Fibroblast of skin of scalp (primary cell): ENCODE measurements around the gene PRR3. TPM values are rescaled to one million over a fixed set of nuclear protein-coding genes. Genes with fewer than 3 reads are reported as not detected.
A peak's percentile ranks its signal among the peaks of the same experiment; 100 is the strongest.
"Not testable (repeated sequence)": the region's sequence is repeated elsewhere in the genome, so short reads cannot be mapped to it uniquely, and the experiment has no call there.

Experiments
- DNase-seq: peaks from one replicate; pipeline ENCODE4 v3.0.0-alpha.2; 2013
- polyA plus RNA-seq, 2 experiments: library from polyadenylated mRNA; unstranded; fragments of 120-200 nt; gene quantifications; one replicate each; pipeline ENCODE4 v1.2.1, GENCODE V29; 2013; ENCODE audit not compliant: insufficient read length in 2 of 2

The PRR3 gene, protein sequence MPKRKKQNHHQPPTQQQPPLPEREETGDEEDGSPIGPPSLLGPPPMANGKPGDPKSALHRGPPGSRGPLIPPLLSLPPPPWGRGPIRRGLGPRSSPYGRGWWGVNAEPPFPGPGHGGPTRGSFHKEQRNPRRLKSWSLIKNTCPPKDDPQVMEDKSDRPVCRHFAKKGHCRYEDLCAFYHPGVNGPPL
- polyA plus RNA-seq (2013, experiment 1 of 2; ENCODE audit: insufficient read length): 16.4 TPM
- polyA plus RNA-seq (2013, experiment 2 of 2; ENCODE audit: insufficient read length): 16.4 TPM

DNA sequence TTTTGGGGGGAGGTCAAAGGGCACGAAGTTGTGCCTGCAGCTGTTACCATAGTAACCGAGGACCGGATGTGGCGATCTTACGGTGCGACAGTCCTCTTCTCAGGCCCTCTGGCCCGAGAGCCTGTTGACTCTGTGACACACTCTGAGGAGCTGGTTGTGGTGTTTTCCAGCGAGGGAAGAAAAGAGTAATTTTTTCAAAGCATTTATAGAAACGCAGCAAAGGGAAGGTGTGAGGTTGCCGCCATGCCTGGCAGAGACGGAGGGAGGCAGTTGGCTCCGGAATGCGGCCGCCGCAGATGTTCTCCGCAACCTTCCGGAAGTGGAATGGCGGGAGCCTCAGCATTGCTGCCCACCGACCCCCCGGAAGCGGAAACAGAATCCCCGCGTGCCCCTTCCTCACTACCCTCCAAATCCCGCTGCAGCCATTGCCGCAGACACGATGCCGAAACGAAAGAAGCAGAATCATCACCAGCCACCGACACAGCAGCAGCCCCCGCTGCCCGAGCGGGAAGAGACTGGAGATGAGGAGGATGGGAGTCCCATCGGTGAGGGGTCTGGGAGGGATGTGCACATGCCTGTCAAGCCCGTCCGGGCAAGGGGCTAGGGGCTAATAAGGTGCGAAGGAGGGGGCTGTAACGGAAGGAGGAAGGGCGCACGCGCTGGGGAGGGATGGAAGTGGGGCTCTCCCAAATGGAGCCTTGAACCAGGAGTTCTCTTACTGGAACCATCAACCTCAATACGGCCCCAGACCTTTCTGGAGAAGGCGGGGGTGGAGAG is at the start of gene PRR3:
TSS of gene PRR3 (plus strand) at position 390 of the 777 bp plus-strand sequence. CDS start at position 440, 50 bp downstream.
- peak; percentile 91 for DNase-seq

DNA sequence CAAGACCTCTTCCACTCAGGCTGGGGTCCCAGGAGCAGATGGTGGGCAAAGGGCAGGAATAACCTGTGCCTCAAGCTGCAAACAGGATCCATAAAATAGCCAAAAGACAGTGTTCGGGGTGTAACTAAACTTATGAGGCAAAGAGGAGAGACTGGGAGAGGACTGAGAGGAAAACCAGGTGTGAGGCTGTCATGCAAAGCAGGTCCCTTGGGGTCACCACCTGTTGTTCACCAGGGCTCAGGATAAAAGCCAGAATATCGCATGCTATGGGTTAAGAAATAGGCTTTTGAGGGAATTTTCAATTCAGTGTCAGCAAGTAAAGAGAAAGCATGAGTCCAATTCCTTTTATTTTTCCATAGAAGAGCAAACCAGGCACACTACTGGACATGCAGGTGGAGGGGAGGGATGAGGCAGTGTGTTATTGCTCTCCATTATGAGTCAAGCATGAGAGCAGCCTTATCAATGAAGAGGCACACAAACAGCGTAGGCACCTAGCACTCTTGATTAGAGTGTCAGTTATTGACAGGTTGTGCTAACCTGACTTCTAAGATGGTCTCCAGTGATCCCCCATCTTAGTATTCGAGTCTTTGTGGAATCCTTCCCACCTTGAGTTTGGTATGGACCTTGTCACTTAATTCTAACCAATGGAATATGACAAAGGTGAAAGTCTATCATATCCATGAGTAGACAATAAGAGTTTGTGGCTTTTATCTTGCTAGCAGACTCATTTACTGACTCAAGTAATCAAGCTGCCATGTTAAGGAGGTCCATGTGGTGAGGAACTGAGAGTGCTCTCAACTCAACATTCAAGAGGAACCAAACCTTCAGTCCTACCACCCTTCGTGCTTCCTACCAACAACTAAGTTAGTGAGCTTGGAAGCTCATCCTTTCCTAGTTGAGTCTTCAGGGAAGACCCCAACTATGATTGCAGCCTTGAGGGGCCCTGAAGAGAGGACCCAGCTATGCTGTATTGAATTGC is 49.0 kb upstream of the PRR3 start:
- no peak for DNase-seq

DNA sequence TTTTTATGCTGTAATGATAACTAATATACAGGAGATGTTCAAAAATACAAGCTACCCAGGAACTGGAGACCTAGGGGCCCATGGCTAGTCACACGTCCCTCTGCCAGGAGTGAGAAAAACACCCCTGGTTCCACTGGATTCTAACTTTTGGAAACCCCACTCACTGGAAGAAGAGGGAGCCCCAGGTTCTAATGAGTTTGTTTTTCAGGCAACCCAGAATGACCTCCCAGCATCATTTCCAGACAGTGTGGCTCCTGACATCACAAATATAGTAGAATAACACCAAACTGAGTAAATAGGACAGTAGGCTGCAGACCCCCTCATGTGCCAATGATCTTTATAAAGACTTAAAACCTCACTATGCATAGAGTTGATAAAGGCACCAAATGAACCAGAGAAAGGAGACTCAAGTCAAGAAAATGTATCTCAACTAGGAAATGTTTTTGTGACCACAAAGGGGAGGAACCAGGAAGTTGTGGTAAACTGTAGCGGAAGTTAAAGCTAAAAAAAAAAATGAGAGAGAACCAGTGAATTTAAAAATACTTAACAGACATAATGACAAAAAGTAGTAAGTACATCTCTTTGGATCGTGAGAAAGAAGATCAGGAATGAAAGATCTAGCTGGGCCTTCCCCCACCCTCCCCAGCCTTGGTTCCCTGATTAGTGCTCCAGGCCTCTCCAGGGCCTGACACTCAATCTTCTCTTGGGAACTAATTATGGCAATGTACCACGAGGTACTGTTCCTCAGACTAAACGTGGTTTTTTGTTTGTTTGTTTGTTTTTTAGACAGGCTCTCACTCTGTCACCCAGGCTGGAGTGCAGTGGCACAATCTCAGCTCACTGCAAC is 48.0 kb upstream of the PRR3 start:
- peak; percentile 43 for DNase-seq

DNA sequence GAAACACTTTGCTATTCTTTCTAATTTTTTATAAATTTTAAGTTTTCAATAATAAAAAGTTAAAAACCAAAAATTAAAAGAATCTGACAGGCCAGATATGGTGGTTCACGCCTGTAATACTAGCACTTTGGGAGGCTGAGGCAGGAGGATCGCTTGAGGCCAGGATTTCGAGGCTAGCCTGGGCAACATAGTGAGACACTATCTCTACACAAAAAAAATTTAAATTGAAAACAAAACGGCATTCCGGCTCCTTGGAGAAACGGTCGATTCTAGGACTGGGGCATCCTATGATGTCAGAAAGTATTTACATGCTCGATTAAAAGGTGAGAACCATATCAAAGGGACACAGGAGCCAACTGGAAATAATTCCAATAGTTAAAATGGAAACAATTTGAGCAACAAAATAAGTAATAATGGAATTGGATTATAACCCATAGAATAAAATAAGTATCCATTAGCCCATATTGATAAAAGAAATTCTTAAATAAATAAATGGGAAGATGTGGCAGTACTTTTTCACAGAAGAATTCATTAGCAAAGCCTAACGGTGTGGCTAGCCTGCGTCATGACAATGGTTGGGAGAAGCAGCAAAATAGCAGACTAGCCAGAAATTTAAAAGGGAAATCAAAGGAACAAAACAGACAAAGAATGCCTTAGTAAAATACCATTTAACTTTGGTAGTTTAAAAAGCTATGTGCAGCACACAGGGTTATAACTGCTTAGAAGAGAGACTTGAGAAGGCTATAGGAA is 46.5 kb upstream of the PRR3 start:
- no peak for DNase-seq

DNA sequence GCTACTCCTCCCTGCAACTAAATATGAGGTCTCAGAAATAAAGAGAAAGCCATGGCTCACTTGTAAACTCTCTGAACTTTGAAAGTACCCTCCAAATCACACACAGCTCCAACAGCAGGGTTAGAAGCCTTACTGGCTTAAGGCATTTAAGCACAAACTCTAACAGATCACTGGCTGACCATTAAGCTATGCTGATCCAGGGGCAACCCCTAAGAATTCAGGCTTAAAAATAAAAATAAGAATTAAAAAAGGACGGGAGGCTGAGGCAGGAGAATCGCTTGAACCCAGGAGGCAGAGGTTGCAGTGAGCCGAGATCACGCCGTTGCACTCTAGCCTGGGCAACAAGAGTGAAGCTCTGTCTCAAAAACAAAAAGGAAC is 45.9 kb upstream of the PRR3 start:
- DNase-seq: no peak

DNA sequence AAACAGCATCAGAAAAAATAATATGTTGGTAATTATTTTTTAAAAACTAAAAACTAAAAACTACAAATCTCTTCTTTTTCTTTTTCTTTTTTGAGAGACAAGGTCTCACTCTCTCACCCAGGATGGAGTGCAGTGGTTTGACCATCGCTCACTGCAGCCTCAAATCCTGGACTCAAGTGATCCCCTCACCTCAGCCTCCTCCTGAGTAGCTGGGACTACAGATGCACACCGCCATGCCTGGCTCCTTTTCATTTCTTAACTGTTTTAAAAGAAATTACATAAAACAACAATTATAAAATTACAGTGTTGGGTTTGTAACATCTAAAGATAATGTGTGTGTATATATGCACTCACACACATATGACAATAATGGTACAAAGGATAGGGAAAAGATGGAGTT is 43.6 kb upstream of the PRR3 start:
- no peak for DNase-seq

DNA sequence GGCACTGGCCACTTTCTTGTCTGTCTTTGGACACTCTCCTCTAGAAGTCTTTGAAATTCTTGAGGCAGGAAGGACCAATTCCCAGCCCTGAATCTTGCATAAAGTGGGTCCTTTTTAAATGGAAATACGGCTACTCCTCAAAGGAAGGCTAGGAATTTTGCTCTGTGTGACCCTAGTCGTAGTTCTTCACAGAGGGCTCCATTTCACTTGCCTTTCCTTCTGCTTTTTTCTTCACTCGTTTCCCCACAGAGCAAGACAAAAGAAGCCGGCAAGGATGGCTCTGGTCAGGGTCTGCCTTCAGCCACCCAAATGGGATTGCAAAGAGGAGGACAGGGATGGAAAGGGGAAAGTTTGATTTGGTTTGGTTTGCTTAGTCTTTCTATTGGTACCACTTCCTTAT is 42.0 kb upstream of the PRR3 start:
- no peak for DNase-seq

DNA sequence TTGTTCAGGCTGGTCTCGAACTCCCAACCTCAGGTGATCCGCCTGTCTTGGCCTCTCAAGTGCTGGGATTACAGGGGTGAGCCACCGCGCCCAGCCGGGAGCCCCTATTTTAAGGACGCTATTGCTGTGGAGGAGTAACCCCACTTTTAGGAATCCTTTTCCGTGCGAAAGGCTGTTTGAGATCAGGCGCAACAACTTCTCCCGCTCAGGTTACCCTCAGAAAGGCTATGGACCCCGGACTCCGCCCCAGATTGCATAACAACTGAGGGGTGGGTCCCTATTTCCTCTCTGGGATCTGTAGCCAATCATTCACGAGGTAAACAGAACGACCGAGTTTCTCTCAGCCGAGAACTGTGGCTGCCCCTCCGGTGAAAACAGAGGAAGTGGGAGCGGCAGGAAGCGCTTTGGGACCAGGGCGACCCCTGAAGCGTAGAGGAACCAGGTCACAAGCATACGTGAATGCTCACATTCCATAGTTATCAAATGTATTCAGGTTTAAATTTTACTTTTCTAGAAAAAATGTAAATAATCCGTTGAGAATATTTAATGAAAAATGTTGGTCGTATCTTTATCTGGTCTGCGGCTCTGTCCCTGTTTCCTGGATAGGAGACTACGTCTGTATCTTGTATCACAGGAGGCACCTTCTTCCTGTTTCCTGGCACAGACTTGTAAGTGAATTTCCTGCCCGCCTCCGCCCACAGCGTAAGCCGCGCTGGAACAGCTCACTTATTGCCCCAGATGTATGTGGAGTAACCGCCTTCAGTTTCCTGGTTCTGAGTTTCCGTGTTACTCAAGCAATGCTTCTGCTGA is 40.9 kb upstream of the PRR3 start:
- DNase-seq: peak; percentile 83

DNA sequence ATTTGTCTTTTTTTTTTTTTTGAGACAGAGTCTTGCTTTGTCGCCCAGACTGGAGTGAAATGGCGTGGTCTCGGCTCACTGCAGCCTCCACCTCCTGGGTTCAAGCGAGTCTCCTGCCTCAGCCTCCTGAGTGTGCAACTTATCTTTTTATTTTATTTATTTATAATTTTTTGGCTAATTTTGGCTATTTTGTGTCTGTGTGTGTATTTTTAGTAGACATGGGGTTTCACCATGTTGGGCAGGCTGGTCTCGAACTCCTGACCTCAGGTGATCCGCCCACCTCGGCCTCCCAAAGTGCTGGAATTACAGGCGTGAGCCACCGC is 40.4 kb upstream of the PRR3 start:
- not testable (repeated sequence) for DNase-seq

DNA sequence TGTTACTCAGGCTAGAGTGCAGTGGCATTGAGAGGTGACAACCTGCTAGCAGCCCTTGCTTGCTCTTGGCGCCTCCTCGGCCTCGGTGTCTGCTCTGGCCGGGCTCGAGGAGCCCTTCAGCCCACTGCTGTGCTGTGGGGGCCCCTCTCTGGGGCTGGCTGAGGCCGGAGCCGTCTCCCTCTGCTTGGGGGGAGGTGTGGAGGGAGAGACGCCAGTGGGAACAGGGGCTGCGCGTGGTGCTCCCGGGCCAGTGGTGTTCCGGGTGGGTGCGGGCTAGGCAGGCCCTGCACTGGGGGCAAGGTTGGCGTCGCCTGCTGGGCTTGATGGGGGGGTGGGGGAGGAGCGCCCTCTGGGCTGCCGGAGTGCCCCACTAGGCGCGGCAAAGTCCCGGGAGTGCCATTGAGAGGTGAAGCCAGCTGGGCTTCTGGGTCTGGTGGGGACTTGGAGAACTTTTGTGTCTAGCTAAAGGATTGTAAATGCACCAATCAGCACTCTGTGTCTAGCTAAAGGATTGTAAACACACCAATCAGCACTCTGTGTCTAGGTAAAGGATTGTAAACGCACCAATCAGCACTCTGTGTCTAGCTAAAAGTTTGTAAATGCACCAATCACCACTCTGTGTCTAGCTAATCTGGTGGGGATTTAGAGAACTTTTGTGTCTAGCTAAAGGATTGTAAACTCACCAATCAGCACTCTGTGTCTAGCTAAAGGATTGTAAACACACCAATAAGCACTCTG is 39.2 kb upstream of the PRR3 start:
- not testable (repeated sequence) for DNase-seq

DNA sequence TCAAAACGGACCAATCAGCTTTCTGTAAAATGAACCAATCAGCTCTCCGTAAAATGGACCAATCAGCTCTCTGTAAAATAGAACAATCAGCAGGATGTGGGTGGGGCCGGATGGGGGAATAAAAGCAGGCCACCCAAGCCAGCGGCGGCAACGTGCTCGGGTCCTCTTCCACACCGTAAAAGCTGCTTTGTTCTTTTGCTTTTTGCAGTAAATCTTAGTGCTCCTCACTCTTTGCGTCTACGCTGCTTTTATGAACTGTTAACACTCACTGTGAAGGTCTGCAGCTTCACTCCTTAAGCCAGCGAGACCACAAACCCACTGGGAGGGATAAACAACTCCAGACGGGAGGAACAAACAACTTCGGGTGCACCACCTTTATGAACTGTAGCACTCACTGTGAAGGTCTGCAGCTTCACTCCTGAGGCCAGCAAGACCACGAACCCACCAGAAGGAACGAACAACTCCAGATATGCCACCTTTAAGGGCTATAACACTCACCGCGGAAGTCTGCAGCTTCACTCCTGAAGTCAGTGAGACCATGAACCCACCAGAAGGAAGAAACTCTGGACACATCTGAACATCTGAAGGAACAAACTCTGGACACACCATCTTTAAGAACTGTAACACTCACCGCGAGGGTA is 38.5 kb upstream of the PRR3 start:
- not testable (repeated sequence) for DNase-seq

DNA sequence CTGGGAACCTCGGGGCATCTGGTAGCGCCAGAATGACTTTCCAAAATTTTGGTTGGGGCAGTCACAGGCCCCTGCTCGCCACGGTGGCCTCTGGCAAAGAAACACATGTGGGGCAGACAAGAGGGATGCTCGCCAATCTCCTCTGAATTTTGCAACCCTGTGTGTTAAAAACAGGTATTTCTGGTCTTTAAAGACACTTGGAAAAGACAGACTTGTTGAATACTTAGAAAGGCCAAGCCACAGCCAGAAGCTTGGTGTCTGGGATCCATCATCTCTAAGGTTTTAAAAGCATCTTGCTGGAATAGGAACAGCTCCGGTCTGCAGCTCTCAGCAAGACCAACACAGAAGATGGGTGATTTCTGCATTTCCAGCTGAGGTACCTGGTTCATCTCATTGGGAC is 36.6 kb upstream of the PRR3 start:
- no peak for DNase-seq

DNA sequence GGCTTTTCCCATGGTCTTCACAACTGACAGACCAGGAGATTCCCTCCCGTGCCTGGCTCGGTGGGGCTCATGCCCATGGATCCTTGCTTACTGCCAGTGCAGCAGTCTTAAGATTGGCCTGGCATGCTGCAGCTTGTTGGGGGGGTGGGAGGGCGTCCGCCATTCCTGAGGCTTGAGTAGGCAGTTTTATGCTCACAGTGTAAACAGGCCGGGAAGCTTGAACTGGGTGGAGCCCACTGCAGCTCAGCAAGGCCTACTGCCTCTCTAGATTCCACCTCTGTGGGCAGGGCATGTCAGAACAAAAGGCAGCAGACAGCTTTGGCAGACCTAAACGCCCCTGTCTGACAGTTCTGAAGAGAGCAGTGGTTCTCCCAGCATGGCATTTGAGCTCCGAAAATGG is 36.0 kb upstream of the PRR3 start:
- peak; percentile 38 for DNase-seq

DNA sequence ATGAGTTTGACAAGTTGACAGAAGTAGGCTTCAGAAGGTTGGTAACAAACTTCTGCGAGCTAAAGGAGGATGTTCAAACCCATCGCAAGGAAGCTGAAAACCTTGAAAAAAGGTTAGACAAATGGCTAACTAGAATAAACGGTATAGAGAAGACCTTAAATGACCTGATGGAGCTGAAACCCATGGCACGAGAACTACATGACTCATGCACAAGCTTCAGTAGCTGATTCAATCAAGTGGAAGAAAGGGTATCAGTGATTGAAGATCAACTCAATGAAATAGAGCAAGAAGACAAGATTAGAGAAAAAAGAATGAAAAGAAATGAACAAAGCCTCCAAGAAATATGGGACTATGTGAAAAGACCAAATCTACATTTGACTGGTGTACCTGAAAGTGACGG is 35.1 kb upstream of the PRR3 start:
- not testable (repeated sequence) for DNase-seq

DNA sequence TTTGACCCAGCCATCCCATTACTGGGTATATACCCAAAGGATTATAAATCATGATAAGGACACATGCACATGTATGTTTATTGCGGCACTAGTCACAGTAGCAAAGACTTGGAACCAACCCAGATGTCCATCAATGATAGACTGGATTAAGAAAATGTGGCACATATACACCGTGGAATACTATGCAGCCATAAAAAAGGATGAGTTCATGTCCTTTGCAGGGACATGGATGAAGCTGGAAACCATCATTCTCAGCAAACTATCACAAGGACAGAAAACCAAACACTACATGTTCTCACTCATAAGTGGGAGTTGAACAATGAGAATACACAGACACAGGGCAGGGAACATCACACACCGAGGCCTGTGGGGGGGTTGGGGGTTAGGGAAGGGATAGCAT is 30.7 kb upstream of the PRR3 start:
- DNase-seq: not testable (repeated sequence)

DNA sequence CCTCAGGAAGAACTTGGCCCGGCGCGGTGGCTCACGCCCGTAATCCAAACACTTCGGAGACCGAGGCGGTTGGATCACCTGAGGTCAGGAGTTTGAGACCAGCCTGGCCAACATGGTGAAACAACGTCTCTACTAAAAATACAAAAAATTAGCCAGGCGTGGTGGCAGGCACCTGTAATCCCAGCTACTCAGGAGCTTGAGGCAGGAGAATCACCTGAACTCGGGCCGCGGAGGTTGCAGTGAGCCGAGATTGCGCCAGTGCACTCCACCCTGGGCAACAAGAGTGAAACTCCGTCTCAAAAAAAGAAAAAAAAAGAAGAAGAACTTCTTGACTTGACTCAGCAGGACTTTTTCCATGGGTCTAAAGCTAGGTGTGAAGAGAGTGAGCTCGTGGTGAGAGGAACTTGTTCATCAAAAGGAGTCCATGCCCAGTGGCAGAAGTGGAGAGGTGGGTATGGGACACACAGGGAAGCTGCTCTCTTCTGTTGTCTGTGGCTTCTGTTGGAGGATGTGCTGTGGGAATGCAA is 27.7 kb upstream of the PRR3 start:
- DNase-seq: not testable (repeated sequence)

DNA sequence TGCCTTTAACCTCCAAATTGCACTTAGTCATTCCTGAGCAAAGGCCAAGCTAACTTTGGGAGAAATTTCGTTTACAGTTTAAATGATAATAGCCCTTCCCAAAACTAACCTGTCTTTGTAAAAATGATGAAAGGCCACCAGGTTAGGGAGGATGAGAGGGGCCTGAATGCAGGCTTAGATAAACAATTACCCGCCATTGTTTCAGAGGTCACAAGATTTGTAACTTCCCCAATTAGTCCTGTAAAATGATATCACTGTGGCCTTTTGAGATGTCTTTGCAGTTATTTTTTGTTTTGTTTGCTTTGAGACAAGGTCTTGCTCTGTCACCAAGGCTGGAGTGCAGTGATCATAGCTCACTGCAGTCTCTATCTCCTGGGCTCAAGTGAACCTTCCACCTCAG is 27.1 kb upstream of the PRR3 start:
- no peak for DNase-seq

DNA sequence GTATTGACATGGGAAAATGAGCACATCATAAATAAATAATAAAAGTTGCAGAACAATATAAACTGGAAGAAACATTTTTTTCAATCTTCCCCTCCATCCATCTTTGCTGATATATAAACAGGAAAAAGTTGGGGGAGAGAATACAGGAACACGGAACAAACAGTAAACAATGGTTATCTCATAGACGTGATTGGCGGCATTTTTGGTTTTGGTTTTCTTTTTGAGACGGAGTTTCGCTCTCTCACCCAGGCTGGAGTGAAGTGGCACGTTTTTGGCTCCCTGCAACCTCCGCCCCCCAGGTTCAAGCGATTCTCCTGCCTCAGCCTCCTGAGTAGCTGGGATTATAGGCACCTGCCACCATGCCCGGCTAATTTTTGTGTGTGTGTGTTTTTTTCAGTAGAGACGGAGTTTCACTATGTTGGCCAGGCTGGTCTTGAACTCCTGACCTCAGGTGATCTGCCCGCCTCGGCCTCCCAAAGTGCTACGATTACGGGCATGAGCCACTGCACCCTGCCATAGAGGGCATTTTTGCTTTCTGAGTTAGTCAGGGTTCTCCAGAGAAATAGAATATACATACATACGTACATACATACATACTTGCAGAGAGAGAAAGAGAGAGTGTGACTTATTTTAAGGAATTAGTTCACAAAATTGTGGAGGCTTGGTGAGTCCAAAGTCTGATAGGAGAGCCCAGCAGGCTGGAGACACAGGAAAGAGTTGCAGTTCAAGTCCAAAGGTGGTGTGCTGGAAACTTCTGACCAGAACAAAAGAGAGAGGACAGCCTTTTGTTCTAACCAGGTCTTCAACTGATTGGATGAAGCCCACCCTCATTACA is 23.4 kb upstream of the PRR3 start:
- no peak for DNase-seq
